IPS DF 4.7 (cell line): ENCODE results near the gene SNCAIP.
"Not testable (repeated sequence)": the region's sequence is repeated elsewhere in the genome, so short reads cannot be mapped to it uniquely, and the experiment has no call there.

ENCODE experiments used
- DNase-seq: peaks from one replicate; pipeline ENCODE4 v3.0.0-alpha.2; 2013; ENCODE audit warnings: low spot score; ENCODE audit errors: extremely low read depth

SNCAIP gene

GRCh38 chr5:122314036-122314435 is 2.0 kb downstream of the SNCAIP start:
- no peak for DNase-seq

- no peak for DNase-seq
Measured at GRCh38 chr5:122315521-122315920, 3.5 kb downstream of the SNCAIP start.

GRCh38 chr5:122316656-122317055 is 4.6 kb downstream of the SNCAIP start:
- DNase-seq, result no peak

GRCh38 chr5:122319897-122320296 is 7.9 kb downstream of the SNCAIP start:
- no peak for DNase-seq

GRCh38 chr5:122321921-122322320 is 9.9 kb downstream of the SNCAIP start:
- DNase-seq, result no peak

- no peak for DNase-seq
Measured at GRCh38 chr5:122322801-122323548, 10.9 kb downstream of the SNCAIP start.

- DNase-seq, result no peak
Measured at GRCh38 chr5:122323738-122324137, 11.7 kb downstream of the SNCAIP start.

GRCh38 chr5:122327110-122327509 is 15.1 kb downstream of the SNCAIP start:
- DNase-seq, result no peak

- no peak for DNase-seq
Measured at GRCh38 chr5:122330881-122331280, 18.8 kb downstream of the SNCAIP start.

GRCh38 chr5:122332599-122333555 is 20.8 kb downstream of the SNCAIP start:
- DNase-seq, result no peak

- no peak for DNase-seq
Measured at GRCh38 chr5:122333564-122333963, 21.5 kb downstream of the SNCAIP start.

- DNase-seq, result no peak
Measured at GRCh38 chr5:122339591-122339990, 27.6 kb downstream of the SNCAIP start.

- DNase-seq, result no peak
Measured at GRCh38 chr5:122341087-122341486, 29.1 kb downstream of the SNCAIP start.

GRCh38 chr5:122342256-122342655 is 30.2 kb downstream of the SNCAIP start:
- no peak for DNase-seq

GRCh38 chr5:122346897-122347581 is 35.0 kb downstream of the SNCAIP start:
- no peak for DNase-seq

GRCh38 chr5:122350496-122350895 is 38.5 kb downstream of the SNCAIP start:
- DNase-seq, result no peak

GRCh38 chr5:122351416-122352157 is 39.5 kb downstream of the SNCAIP start:
- no peak for DNase-seq

- DNase-seq, result no peak
Measured at GRCh38 chr5:122352331-122352730, 40.3 kb downstream of the SNCAIP start.

GRCh38 chr5:122353361-122353760 is 41.3 kb downstream of the SNCAIP start:
- not testable (repeated sequence) for DNase-seq

GRCh38 chr5:122354293-122354692 is 42.3 kb downstream of the SNCAIP start:
- DNase-seq, result peak; percentile 44

GRCh38 chr5:122355324-122355723 is 43.3 kb downstream of the SNCAIP start:
- no peak for DNase-seq
